HG03575 (cell line): ENCODE data around the gene SBK3.
"Not testable (repeated sequence)": the region's sequence is repeated elsewhere in the genome, so short reads cannot be mapped to it uniquely, and the experiment has no call there.

Source experiments
- ATAC-seq: cut with Tn5 transposase; IDR thresholded peaks from one replicate; pipeline ENCODE4 v1.9.1; 2021; ENCODE audit not compliant: unreplicated experiment, insufficient number of reproducible peaks, low FRiP score; ENCODE audit errors: extremely low read depth

SBK3 gene, protein sequence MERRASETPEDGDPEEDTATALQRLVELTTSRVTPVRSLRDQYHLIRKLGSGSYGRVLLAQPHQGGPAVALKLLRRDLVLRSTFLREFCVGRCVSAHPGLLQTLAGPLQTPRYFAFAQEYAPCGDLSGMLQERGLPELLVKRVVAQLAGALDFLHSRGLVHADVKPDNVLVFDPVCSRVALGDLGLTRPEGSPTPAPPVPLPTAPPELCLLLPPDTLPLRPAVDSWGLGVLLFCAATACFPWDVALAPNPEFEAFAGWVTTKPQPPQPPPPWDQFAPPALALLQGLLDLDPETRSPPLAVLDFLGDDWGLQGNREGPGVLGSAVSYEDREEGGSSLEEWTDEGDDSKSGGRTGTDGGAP

GRCh38 chr19:55545443-55545842 is at the start of gene SBK3:
Gene SBK3 (minus strand): TSS chr19:55545543. CDS start chr19:55545543, 0 bp downstream.
- ATAC-seq: no peak

DNA sequence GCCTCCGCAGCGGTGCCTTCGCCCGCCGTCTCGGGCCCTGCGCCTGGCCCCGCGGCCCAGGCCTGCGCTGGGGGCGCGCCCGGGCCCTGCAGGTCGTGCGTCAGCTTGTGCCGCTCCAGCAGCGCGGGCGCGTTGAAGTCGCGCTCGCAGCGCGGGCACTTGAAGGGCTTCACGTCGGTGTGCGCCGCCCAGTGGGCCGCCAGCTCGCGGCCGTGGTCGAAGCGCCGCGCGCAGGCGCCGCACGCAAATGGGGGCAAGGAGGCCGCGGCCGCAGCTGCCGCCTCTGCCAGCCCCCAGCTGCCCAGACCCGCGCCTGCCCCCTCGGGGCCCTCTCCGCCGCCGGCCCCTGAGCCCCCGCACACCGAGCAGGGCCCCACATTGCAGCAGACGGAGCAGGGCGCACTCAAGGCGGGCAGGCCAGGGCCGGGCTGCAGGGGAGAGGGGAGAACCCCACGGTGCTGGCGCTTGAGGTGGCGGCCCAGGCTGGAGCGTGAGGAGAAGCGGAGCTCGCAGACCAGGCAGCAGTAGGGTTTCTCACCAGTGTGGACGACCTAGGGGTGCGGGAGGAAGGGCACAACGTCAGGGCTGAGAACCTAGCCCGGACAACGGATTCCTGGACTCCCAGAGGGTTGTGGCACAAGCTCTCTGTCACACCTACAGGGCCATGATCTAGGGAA is 47.9 kb upstream of the SBK3 start:
- no peak for ATAC-seq

GRCh38 chr19:55592391-55593090 is 47.2 kb upstream of the SBK3 start:
- no peak for ATAC-seq

DNA sequence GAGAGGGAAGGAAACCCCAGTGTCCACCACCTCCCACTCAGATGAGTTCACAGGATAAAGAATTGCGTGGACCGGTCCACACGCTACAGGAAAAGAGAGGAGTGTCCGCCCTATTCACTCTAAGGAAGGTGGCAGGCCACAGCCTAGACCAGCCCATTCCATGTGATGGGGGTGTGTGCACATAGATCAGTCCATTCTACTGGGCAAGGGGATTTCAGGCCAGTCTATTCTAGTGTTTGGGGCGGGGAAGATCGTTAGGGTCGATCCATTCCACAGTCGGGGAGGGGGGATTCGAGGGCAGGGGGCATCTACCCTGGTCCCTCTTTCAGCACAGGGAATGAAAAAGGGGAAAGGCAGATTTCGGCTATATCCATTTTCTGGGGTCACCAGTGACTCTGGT is 46.2 kb upstream of the SBK3 start:
- ATAC-seq: no peak

- no peak for ATAC-seq
Measured at GRCh38 chr19:55590617-55591016, 45.3 kb upstream of the SBK3 start.

- no peak for ATAC-seq
Measured at GRCh38 chr19:55590109-55590508, 44.8 kb upstream of the SBK3 start.

DNA sequence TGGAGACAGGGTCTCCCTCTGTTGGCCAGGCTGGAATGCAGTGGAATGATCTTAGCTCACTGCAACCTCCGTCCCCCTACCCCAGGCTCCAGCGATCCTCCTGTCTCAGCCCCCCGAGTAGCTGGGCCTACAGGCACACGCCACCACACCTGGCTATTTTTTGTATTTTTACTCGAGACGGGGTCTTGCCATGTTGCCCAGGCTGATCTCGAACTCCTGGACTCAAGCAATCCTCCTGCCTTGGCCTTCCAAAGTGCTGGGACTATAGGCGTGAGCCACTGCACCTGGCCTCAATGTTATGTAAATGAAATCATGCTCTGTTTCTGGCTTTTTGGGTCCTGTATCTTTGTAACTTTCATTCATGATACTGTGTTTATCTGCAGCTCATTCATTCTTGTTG is 43.4 kb upstream of the SBK3 start:
- no peak for ATAC-seq

DNA sequence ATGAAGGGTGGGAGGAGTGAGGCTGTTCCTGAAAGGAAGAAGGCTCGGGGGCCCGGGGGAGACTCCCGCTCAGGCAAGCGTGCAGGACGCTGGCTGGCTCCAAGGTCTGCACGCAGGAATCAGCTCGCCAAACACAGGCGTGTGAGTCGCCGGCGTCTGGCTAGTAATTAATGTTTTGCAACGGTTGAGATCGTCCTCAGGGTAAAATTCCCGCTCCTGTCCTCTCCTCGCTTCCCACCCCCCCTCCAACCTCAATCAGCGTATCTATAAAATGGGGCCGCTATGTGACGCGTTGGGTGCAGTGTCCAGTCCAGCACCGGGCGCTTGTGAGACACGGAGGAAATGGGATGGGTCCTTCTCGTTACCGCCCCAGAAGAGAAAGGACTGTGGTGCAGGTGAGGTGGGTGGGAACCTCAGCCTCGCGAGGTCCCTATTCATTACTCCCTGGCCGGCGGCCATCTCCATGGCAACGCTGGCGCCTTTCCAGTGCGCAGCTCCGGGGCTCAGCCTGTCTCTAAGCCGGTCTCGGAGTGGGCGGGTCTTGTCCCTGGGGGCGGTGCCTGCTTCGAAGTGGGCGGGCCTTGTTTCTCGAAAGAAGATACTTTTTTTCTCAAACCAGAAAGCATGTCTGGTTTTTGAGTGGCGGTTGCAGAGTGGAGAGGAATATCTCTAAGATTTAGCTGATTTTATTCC is 41.8 kb upstream of the SBK3 start:
- ATAC-seq: no peak

DNA sequence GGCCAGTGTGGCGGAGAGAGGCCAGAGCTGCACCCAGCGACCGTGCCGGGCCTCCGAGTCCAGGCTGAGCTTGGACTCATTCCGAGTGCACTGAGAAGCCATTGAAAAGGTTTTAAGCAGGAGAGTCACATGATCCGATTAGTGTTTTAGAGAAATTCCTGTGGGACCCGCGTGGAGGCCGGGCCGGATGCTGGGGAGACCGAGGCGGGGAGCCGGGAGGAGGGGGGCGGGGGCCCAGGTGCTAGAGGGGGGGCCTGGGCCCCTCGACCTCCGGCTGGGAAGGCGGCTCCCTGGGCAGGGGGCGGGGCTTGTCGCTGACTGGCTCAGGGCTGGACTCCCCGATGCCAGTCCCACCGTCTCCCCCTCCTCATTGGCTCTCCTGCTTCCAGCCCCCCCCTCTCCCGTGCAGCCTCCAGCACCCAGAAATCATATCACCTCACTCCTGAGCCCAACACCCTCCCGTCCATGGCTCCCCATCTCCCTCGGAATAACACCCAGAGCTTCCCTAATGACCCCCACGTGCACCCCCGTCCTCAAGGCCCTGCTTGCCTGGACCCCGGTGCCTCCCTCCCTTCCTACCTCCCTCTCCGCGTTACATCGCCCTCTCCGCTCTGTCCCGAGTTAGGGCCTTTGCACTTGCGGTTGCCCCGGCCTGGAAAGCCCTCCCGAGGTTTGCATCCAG is 40.5 kb upstream of the SBK3 start:
- ATAC-seq: no peak

GRCh38 chr19:55584871-55585270 is 39.5 kb upstream of the SBK3 start:
- no peak for ATAC-seq

DNA sequence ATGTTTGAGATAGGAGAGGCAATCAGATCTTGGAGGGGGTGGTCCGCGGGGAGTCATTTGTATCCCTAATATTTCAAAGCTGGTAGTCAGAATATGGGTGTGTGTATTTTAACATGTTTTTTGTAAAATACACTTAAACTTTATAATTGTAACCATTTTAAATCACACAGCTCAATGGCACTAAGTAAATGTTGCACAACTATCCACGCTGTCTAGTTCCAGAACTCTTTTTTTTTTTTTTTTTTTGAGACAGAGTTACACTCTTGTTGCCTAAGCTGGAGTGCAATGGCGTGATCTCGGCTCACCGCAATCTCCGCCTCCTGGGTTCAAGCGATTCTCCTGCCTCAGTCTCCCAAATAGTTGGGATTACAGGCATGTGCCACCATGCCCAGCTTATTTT is 38.6 kb upstream of the SBK3 start:
- ATAC-seq: not testable (repeated sequence)

GRCh38 chr19:55582284-55582683 is 36.9 kb upstream of the SBK3 start:
- not testable (repeated sequence) for ATAC-seq

GRCh38 chr19:55581823-55582223 is 36.5 kb upstream of the SBK3 start:
- no peak for ATAC-seq

DNA sequence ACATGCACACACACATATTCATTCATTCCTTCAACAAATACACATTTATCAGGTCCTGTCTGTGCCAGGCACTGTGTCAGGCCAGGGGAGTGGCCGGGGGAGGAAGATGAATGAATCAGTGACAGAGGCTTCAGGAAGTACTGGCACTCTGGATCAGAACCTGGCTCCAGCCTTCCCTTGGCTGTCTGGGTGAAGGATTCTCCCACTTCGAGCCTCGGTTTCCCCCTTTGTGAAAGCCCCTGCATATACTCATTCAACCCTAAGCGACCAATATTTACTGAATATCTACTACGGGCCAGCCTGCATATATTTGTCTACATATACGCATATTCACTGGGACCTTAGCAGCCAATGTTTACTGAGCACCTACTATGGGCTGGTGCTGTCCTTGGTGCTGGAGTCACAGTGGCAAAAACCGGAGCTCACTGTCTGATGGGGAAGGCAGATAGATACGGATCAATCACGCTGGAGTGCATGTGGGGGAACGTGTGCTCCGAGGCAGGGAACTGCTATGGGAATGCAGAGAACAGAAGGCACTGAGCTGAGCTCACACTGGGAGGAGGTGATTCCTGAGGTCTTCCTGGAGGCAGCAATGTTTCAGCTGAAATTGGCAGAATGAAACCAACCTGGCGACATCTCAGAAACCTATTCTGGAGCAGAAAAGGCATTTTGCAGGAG is 35.9 kb upstream of the SBK3 start:
- ATAC-seq: no peak

- ATAC-seq: no peak
Measured at GRCh38 chr19:55580628-55581144, 35.3 kb upstream of the SBK3 start, which contains the start of gene ZNF579. Gene ZNF579 (minus strand): TSS chr19:55580848. CDS start chr19:55579639, 1,209 bp downstream.

DNA sequence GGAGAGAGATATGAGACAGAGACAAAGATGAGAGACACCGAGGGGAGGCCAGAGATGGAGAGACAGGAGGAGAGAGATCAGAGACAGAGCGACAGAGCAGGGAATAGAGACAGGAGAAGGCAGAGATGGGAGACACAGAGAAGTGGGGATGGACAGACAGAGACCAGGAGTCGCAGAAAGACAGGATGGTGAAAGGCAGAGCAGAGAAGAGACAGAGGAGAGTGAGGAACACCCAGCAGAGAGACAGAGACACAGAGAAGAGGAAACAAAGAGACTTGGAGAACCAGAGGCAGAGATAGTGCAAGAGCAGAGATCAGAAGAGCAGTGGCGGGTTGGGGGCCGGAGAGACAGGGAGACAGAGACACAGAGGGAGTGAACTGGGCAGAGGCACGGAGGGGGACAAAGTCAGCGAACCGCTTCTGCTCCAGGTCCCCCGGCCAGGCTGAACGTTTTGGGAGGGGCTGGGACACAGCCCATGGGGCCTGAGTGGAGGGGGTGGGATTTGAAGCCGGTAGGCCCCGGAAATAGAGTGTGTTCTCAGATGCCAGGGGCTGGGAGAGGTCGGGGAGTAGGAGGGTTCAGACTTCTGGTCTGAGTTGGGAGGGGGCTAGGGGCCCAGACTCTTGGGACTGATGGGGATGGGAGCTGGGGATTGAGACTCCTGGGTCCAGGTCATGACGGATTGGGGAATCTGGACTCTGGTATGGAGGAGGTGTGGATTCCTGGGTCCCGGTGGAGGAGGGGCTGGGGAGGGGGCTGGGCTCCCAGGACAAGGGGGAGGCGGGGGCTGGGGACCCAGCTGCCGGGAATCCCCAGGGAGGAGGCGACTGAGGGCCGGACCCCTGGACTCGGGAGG is 34.7 kb upstream of the SBK3 start:
- ATAC-seq: no peak
